Small intestine (tissue), 16 donors: Measurements from ENCODE around the gene ITPA. TPM values are rescaled to one million over a fixed set of nuclear protein-coding genes. Genes with fewer than 3 reads are reported as not detected.

Experiments used
- DNase-seq, 2 donors: peaks; one replicate each; pipeline versions ENCODE4 v3.0.0 to v3.0.0-alpha.2; 2013
- FAIRE-seq: peaks from 2 replicates; lab custom pipeline; 2012; peaks lifted over from hg19 to GRCh38; lab: Jason Lieb, UNC
- H3K27ac ChIP-seq, 3 donors: one replicate each; pipeline ENCODE4 v1.5.1; 2013; ENCODE audit warnings: low read length in 2 of 3, mild to moderate bottlenecking in 2 of 3, control low read depth in 1 of 3, inconsistent platforms in 1 of 3, low read depth in 1 of 3, moderate library complexity in 1 of 3
- H3K27me3 ChIP-seq, 3 donors: one replicate each; pipeline ENCODE4 v1.6.1; 2013; ENCODE audit warnings: low read length in 3 of 3, inconsistent platforms in 1 of 3; ENCODE audit not compliant: control insufficient read depth in 3 of 3, insufficient read depth in 3 of 3
- H3K36me3 ChIP-seq, 3 donors: one replicate each; pipeline ENCODE4 v1.6.1; 2013; ENCODE audit warnings: low read length in 3 of 3, inconsistent platforms in 1 of 3, low read depth in 1 of 3, mild to moderate bottlenecking in 1 of 3, moderate library complexity in 1 of 3; ENCODE audit not compliant: control insufficient read depth in 3 of 3, insufficient read depth in 2 of 3
- H3K4me1 ChIP-seq, 3 donors: one replicate each; pipeline ENCODE4 v1.6.1; 2013; ENCODE audit warnings: low read length in 2 of 3, inconsistent platforms in 1 of 3, low read depth in 1 of 3, mild to moderate bottlenecking in 1 of 3, moderate library complexity in 1 of 3; ENCODE audit not compliant: control insufficient read depth in 3 of 3, insufficient read depth in 2 of 3
- H3K4me3 ChIP-seq, 3 donors: one replicate each; pipeline ENCODE4 v1.5.1; 2013; ENCODE audit warnings: low read length in 3 of 3, control low read depth in 1 of 3, inconsistent platforms in 1 of 3, low read depth in 1 of 3, mild to moderate bottlenecking in 1 of 3, moderate library complexity in 1 of 3
- H3K9me3 ChIP-seq, 2 donors: one replicate each; pipeline ENCODE4 v1.6.1; 2013; ENCODE audit warnings: low read depth in 1 of 2, low read length in 1 of 2; ENCODE audit not compliant: control insufficient read depth in 2 of 2, insufficient read depth in 1 of 2
- WGBS, 3 donors: extraction: QIAGEN DNeasy Blood & Tissue Kit; methylation state at CpG; one replicate each; pipeline ENCODE4 v1.1.7; 2013; 5-methylcytosine and 5-hydroxymethylcytosine counted together
- long read RNA-seq, 10 donors: transcript quantifications; one replicate each; lab custom pipeline, GENCODE V29; 2026
- polyA plus RNA-seq, 4 donors: library from polyadenylated mRNA; stranded (reverse) in 3 of 4; unstranded in 1 of 4; fragments of 200-250 nt in 3 of 4; fragments of 120-200 nt in 1 of 4; gene quantifications; one replicate each; pipeline versions ENCODE4 v1.2.1 to v1.2.3, GENCODE V29; 2013
- donor health status: healthy with polysubstance abuse.
- donor health status: control.
- donor health status: control.
- donor health status: Bipolar disorder and iron deficiency.
- donor health status: healthy.

ITPA gene
- 10 to 100 TPM; 60.3 to 97.0 (median 69.7) TPM for polyA plus RNA-seq
- long read RNA-seq, donor 1, transcript ITPA-207 (2 exons, 670 nt), result minor isoform, 17 of 62 reads
- long read RNA-seq, donor 1, transcript ITPA-201 (8 exons, 1,185 nt), result major isoform, 34 of 62 reads
- long read RNA-seq, donor 1, partial matches to known transcripts, result 7 of 62 reads
- long read RNA-seq, donor 1, other reads (novel, unspliced or antisense), result 0 of 62 reads
- long read RNA-seq, donor 2, transcript ITPA-201 (8 exons, 1,185 nt), result major isoform, 6 of 7 reads
- long read RNA-seq, donor 2, partial matches to known transcripts, result 0 of 7 reads
- long read RNA-seq, donor 2, other reads (novel, unspliced or antisense), result 0 of 7 reads
- long read RNA-seq, donor 3, transcript ITPA-207 (2 exons, 670 nt), result minor isoform, 8 of 40 reads
- long read RNA-seq, donor 3, transcript ITPA-201 (8 exons, 1,185 nt), result major isoform, 19 of 40 reads
- long read RNA-seq, donor 3, partial matches to known transcripts, result 7 of 40 reads
- long read RNA-seq, donor 3, other reads (novel, unspliced or antisense), result 0 of 40 reads
- long read RNA-seq, donor 4, result 0 reads
- long read RNA-seq, donor 5, transcript ITPA-201 (8 exons, 1,185 nt), result major isoform, 6 of 8 reads
- long read RNA-seq, donor 5, partial matches to known transcripts, result 0 of 8 reads
- long read RNA-seq, donor 5, other reads (novel, unspliced or antisense), result 0 of 8 reads
- long read RNA-seq, donor 6, transcript ITPA-201 (8 exons, 1,185 nt), result major isoform, 21 of 26 reads
- long read RNA-seq, donor 6, partial matches to known transcripts, result 0 of 26 reads
- long read RNA-seq, donor 6, other reads (novel, unspliced or antisense), result 0 of 26 reads
- long read RNA-seq, donor 7, transcript ITPA-201 (8 exons, 1,185 nt), result major isoform, 21 of 29 reads
- long read RNA-seq, donor 7, transcript ITPA-207 (2 exons, 670 nt), result minor isoform, 6 of 29 reads
- long read RNA-seq, donor 7, partial matches to known transcripts, result 0 of 29 reads
- long read RNA-seq, donor 7, other reads (novel, unspliced or antisense), result 0 of 29 reads
- long read RNA-seq, donor 8, transcript ITPA-201 (8 exons, 1,185 nt), result major isoform, 6 of 7 reads
- long read RNA-seq, donor 8, partial matches to known transcripts, result 0 of 7 reads
- long read RNA-seq, donor 8, other reads (novel, unspliced or antisense), result 0 of 7 reads
- long read RNA-seq, donor 9, transcript ITPA-207 (2 exons, 670 nt), result major isoform, 5 of 7 reads
- long read RNA-seq, donor 9, partial matches to known transcripts, result 0 of 7 reads
- long read RNA-seq, donor 9, other reads (novel, unspliced or antisense), result 0 of 7 reads
- long read RNA-seq, donor 10, transcript ITPA-201 (8 exons, 1,185 nt), result major isoform, 16 of 19 reads
- long read RNA-seq, donor 10, partial matches to known transcripts, result 0 of 19 reads
- long read RNA-seq, donor 10, other reads (novel, unspliced or antisense), result 0 of 19 reads

- FAIRE-seq, result no peak
- peak within 1 kb of the TSS; percentile 61 to 90 (median 88) for H3K27ac ChIP-seq
Measured at GRCh38 chr20:3209257-3209945, at the start of gene ITPA. ITPA (plus strand) TSS chr20:3209498; CDS start chr20:3209552, 54 bp downstream.

GRCh38 chr20:3160418-3160817, 48.9 kb upstream of the ITPA start:
- DNase-seq (no peak), FAIRE-seq (no peak)
- Histone ChIP-seq H3K4me3 (peak overlapping the region in 2 of 3 donors; percentile 88 to 96), H3K36me3 (peaks cover 0 to 12% (median 0%) of the 10 kb centered on the region in 3 donors), H3K9me3 (no peaks in the 10 kb centered on the region), H3K4me1 (peaks cover 8 to 14% (median 10%) of the 10 kb centered on the region in 3 donors), H3K27ac (no peak overlapping the region), H3K27me3 (no peaks in the 10 kb centered on the region)
- WGBS, 3 donors, result 90 to 92% (median 91%) methylated on average over 6 of the region's 6 CpGs

More at GRCh38 chr20:3209257-3209945, at the start of gene ITPA:
- Histone ChIP-seq H3K36me3 (peaks cover 0 to 15% (median 3%) of the 10 kb centered on the region in 3 donors), H3K4me3 (peak within 1 kb of the TSS; percentile 74 to 97 (median 79)), H3K4me1 (peaks cover 0 to 13% (median 0%) of the 10 kb centered on the region in 3 donors), H3K27me3 (no peaks in the 10 kb centered on the region), H3K9me3 (no peaks in the 10 kb centered on the region)
- peak; percentile 67 to 81 for DNase-seq
- 0% methylated on average over 41 to 48 of the region's 48 CpGs for WGBS, 3 donors

DNA sequence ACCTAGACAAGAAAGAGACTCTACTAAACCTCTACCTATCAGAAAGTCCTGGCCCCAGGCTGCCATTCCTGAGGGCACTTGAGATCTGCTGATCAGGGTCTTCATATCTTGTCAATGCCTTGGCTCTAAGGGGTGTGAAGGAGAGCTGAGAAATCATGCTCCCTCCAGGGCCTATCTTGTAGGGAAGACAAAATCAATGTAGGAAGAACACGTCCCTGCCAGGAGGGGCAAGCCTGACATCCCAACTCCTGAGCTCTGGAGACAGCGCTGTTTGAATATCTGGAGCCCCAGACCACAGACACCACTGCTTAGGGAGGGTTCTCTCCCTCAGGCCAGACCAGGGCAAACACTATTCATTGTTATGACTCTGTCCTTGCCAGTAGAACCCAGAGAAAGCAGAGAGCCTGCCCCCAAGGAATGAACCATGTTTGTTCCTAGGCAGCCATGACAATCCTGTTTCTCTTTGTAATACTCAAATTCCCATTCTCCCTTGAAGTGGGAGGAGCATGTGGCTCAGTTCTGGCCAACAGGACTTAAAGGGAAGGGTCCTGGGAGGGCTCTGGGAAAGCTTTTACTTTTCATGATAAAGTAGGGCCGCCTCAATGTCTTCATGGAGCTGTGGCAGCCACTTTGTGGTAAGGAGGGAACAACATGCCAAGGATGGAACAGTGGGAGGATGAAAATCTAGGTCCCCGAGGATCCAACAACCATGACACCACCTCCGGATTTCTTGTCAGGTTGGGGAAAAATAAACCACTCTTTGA, 47.8 kb upstream of the ITPA start:
- Histone ChIP-seq H3K27me3 (no peaks in the 10 kb centered on the region), H3K4me1 (peaks cover 7 to 14% (median 7%) of the 10 kb centered on the region in 3 donors), H3K36me3 (peaks cover 0 to 19% (median 0%) of the 10 kb centered on the region in 3 donors), H3K27ac (no peak overlapping the region), H3K4me3 (no peak overlapping the region), H3K9me3 (no peaks in the 10 kb centered on the region)
- WGBS, 3 donors, result 73 to 80% (median 78%) methylated on average over 5 of the region's 5 CpGs
- DNase-seq (no peak), FAIRE-seq (no peak)

DNA sequence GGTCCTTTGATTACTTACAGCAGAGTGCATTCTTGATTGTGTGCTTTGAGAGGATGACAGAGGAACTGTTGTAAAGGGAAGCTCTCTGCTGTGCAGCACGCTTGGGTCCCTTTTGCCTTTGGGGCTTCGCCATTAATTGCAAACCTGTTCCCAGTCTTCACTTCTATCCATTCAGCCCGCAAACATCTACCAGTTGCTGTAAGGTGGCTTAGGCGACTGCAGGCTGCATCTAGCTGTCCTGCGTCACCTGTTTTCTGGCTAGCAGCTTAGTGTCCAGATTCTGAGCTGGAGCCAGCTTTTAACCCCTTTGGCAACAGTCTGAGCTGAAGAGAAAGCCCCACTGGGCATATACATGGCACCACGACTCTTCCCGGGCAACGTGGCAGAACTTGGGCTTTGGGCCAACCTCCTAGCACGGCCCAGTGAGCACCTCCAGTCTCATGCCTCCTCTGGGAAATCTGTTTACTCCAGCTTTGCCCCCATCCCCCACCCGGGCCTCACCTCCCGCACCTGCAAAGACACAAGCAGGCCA, 47.2 kb upstream of the ITPA start:
- no peak overlapping the region for H3K27ac ChIP-seq
- H3K9me3 ChIP-seq, result no peaks in the 10 kb centered on the region
- H3K27me3 ChIP-seq, result no peaks in the 10 kb centered on the region
- no peak for FAIRE-seq
- 44 to 55% (median 50%) methylated on average over 11 of the region's 11 CpGs for whole genome bisulfite sequencing, 3 donors
- no peak overlapping the region for H3K4me3 ChIP-seq
- DNase-seq, result no peak
- peaks cover 3 to 13% (median 4%) of the 10 kb centered on the region in 3 donors for H3K4me1 ChIP-seq
- H3K36me3 ChIP-seq, result peaks cover 0 to 20% (median 0%) of the 10 kb centered on the region in 3 donors

- Histone ChIP-seq H3K4me3 (no peak overlapping the region), H3K9me3 (no peaks in the 10 kb centered on the region), H3K27me3 (no peaks in the 10 kb centered on the region), H3K36me3 (peaks cover 0 to 16% (median 0%) of the 10 kb centered on the region in 3 donors), H3K27ac (no peak overlapping the region), H3K4me1 (peaks cover 0 to 4% (median 1%) of the 10 kb centered on the region in 3 donors)
- FAIRE-seq (no peak), DNase-seq (no peak)
- 88 to 92% (median 91%) methylated on average over 12 to 14 of the region's 14 CpGs for WGBS, 3 donors
Measured at GRCh38 chr20:3163099-3164042, 45.9 kb upstream of the ITPA start.

DNA sequence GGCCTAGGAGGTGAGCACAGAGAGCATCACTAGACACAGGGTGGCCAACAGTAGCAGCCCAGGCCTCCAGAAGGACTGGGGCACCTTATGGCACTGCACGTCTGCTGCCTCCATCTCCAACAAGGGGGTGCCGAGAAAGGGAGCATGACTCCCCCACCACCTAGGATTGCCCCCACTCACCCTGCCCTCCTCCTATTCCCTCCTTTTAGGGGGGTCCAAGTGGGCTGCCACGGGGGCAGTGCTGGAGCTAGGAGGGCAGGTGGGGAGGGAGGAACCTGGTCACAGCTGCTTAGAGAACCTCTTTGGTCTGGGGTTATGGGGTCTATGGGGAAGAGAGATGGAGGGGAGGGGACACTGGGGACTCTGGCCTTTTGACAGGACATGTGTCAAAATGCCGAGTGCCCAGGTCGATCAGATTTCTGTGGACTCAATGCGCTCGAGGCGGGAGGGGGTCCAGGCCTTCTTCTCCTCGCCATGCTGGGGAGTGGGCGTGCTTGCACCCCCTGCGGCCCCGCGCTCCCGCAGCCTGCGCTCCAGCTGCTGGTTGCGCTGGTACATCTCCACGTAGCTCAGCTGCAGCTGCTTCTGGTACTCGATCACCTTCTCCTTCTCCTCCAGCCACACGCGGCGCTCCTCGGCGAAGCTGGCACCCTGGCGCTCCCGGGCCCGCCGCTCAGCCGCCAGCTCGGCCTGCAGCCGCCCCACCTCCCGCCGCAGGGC, 45.1 kb upstream of the ITPA start:
- Histone ChIP-seq H3K27me3 (no peaks in the 10 kb centered on the region), H3K27ac (no peak overlapping the region), H3K36me3 (peaks cover 0 to 16% (median 0%) of the 10 kb centered on the region in 3 donors), H3K4me3 (no peak overlapping the region), H3K4me1 (peaks cover 0 to 9% (median 1%) of the 10 kb centered on the region in 3 donors), H3K9me3 (no peaks in the 10 kb centered on the region)
- FAIRE-seq (no peak), DNase-seq (no peak)
- 90 to 94% (median 92%) methylated on average over 20 to 32 of the region's 32 CpGs for WGBS, 3 donors
